NT2/D1 (cell line): Measurements from ENCODE around the gene PROB1.

Experiments used
- DNase-seq: peaks from one replicate; pipeline ENCODE4 v3.0.0-alpha.2; 2011; ENCODE audit warnings: low read depth, low spot score
- H3K27me3 ChIP-seq: 2 replicates; pipeline ENCODE4 v1.6.0; 2011; ENCODE audit warnings: mild to moderate bottlenecking; ENCODE audit not compliant: insufficient read length, insufficient read depth
- H3K36me3 ChIP-seq: 2 replicates; pipeline ENCODE4 v1.6.1; 2011; ENCODE audit warnings: mild to moderate bottlenecking, low read length, mixed read lengths; ENCODE audit not compliant: insufficient read depth, insufficient read length
- H3K4me1 ChIP-seq: 2 replicates; pipeline ENCODE4 v1.5.1; 2011; ENCODE audit not compliant: insufficient read depth, insufficient read length
- H3K4me3 ChIP-seq: 2 replicates; pipeline ENCODE4 v1.5.1; 2011; ENCODE audit warnings: low read depth; ENCODE audit not compliant: insufficient read length
- H3K9ac ChIP-seq: 2 replicates; pipeline ENCODE4 v1.6.0; 2011; ENCODE audit warnings: low read depth; ENCODE audit not compliant: insufficient read length
- H3K9me3 ChIP-seq: 2 replicates; pipeline ENCODE4 v1.5.1; 2011; ENCODE audit warnings: mild to moderate bottlenecking, low read length; ENCODE audit not compliant: insufficient read depth
- SUZ12 ChIP-seq: IDR thresholded peaks from 2 replicates; pipeline ENCODE4 v1.6.1; 2011; ENCODE audit not compliant: insufficient read length, insufficient read depth; ENCODE audit errors: extremely low read depth
- YY1 ChIP-seq: IDR thresholded peaks from 2 replicates; pipeline ENCODE4 v1.6.1; 2011; ENCODE audit not compliant: insufficient read length, insufficient read depth
- ZNF274 ChIP-seq: IDR thresholded peaks from 2 replicates; pipeline ENCODE4 v1.6.1; 2011; ENCODE audit warnings: mild to moderate bottlenecking, low read depth, low read length

Gene PROB1

GRCh38 chr5:139430015-139430414 lies 35.1 kb upstream of the PROB1 start:
- no peak overlapping the region for H3K4me3 ChIP-seq
- no peak for TF ChIP-seq YY1
- no peak for TF ChIP-seq SUZ12
- no peak for TF ChIP-seq ZNF274
- H3K4me1 ChIP-seq: no peaks in the 10 kb centered on the region
- no peak for DNase-seq
- no peak overlapping the region for H3K9ac ChIP-seq
- H3K9me3 ChIP-seq: no peaks in the 10 kb centered on the region
- no peaks in the 10 kb centered on the region for H3K27me3 ChIP-seq
- peaks cover 24% of the 10 kb centered on the region for H3K36me3 ChIP-seq

- peaks cover 39% of the 10 kb centered on the region for H3K36me3 ChIP-seq
Measured at GRCh38 chr5:139426203-139426885, 31.4 kb upstream of the PROB1 start.

GRCh38 chr5:139425497-139425896 lies 30.6 kb upstream of the PROB1 start:
- DNase-seq: no peak
- no peaks in the 10 kb centered on the region for H3K27me3 ChIP-seq
- no peak overlapping the region for H3K9ac ChIP-seq
- no peak overlapping the region for H3K4me3 ChIP-seq
- TF ChIP-seq SUZ12 (no peak), YY1 (no peak), ZNF274 (no peak)
- peaks cover 42% of the 10 kb centered on the region for H3K36me3 ChIP-seq
- no peaks in the 10 kb centered on the region for H3K9me3 ChIP-seq
- H3K4me1 ChIP-seq: no peaks in the 10 kb centered on the region

More at GRCh38 chr5:139426203-139426885, 31.4 kb upstream of the PROB1 start:
- no peaks in the 10 kb centered on the region for H3K27me3 ChIP-seq
- no peak for TF ChIP-seq ZNF274
- no peak for TF ChIP-seq YY1
- TF ChIP-seq SUZ12: no peak
- no peak for DNase-seq
- H3K4me1 ChIP-seq: no peaks in the 10 kb centered on the region
- H3K4me3 ChIP-seq: no peak overlapping the region
- H3K9ac ChIP-seq: no peak overlapping the region
- H3K9me3 ChIP-seq: no peaks in the 10 kb centered on the region

GRCh38 chr5:139422307-139422893 lies 27.5 kb upstream of the PROB1 start:
- Histone ChIP-seq H3K4me3 (no peak overlapping the region), H3K4me1 (no peaks in the 10 kb centered on the region), H3K36me3 (peaks cover 47% of the 10 kb centered on the region), H3K9ac (no peak overlapping the region), H3K9me3 (no peaks in the 10 kb centered on the region), H3K27me3 (no peaks in the 10 kb centered on the region)
- TF ChIP-seq YY1 (no peak), SUZ12 (no peak), ZNF274 (no peak)
- peak; percentile 40 for DNase-seq

GRCh38 chr5:139419226-139420192 lies 24.6 kb upstream of the PROB1 start:
- Histone ChIP-seq H3K9ac (no peak overlapping the region), H3K4me1 (no peaks in the 10 kb centered on the region), H3K4me3 (no peak overlapping the region), H3K27me3 (no peaks in the 10 kb centered on the region), H3K36me3 (peaks cover 44% of the 10 kb centered on the region), H3K9me3 (no peaks in the 10 kb centered on the region)
- TF ChIP-seq ZNF274 (no peak), YY1 (no peak), SUZ12 (no peak)
- no peak for DNase-seq

GRCh38 chr5:139418793-139419192 lies 23.9 kb upstream of the PROB1 start:
- TF ChIP-seq SUZ12 (no peak), ZNF274 (no peak), YY1 (no peak)
- peak overlapping the region; percentile 3 for H3K9ac ChIP-seq

More at GRCh38 chr5:139418793-139419192, 23.9 kb upstream of the PROB1 start:
- H3K4me3 ChIP-seq: no peak overlapping the region
- no peaks in the 10 kb centered on the region for H3K4me1 ChIP-seq
- H3K27me3 ChIP-seq: no peaks in the 10 kb centered on the region
- DNase-seq: no peak
- peaks cover 38% of the 10 kb centered on the region for H3K36me3 ChIP-seq
- H3K9me3 ChIP-seq: no peaks in the 10 kb centered on the region
